Kidney glomerular epithelial cell (primary cell): ENCODE measurements around the gene DPP7.
"Not testable (repeated sequence)": the region's sequence is repeated elsewhere in the genome, so short reads cannot be mapped to it uniquely, and the experiment has no call there.

Experiments
- DNase-seq: peaks from one replicate; lab custom pipeline; 2025; lab: John Stamatoyannopoulos, UW

The DPP7 gene

DNA sequence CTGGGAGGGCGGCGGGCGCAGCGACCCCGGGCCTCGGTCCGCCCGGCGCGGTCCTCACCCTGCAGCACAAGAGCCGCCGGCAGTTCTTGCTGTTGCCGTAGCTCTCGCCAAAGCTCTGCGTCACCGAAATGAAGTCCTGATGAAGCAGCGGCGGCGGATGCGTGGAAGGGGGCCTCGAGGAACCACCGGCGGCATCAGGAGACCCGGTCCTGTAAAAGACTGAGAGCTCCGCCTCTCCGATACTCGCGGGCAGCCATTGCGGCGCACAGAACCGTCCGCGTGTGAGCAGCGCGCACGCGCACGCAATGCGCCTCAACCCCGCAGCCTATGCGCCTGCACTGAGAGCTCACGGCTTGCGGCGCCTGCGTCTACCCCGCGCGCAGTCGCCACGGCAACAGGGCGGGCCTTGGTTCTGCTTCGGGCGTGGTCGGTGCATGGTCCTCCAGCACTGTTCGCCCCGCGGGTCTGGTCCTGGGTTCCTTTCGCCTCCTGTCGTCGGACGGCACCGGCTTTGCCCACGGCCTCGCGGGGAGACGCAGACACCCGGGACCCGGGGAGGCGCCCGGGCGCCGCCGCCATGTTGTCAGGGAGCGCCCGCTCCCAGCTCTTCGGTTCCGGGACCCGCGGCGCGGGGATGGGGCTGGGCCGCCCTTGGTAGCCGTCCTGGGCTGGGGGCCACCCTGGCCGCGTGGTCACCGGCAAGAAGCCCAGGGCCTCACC, 15.1 kb upstream of the DPP7 start:
- DNase-seq: peak; percentile 85

DNA sequence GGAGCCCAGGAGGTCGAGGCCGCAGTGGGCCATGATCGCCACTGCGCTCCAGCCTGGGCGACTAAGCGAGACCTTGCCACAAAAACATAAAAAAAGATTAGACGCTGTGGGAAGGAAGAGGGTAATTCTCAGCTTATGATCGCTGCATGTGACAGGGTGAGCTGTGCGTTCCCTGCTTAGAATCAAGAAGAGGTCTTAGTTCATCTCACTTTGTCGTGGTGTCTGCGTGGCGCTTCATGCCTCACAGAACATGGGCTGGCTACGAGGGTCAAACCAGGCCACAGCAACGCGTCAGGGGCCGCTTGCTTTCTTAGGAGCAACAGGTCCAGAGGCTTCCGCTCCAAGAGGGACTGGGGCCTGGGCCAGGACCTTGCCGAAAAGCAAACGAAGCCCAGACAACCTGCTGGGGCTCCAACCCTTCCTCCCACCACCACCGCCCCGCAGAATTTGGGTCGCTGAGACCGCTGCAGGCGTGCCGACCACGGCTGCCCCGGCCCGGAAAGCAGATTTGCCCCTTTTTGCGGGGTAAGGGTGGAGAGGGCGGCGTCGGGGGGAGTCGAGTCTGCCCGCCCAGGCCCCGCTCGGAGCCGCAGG, 14.4 kb upstream of the DPP7 start:
- peak; percentile 10 for DNase-seq

DNA sequence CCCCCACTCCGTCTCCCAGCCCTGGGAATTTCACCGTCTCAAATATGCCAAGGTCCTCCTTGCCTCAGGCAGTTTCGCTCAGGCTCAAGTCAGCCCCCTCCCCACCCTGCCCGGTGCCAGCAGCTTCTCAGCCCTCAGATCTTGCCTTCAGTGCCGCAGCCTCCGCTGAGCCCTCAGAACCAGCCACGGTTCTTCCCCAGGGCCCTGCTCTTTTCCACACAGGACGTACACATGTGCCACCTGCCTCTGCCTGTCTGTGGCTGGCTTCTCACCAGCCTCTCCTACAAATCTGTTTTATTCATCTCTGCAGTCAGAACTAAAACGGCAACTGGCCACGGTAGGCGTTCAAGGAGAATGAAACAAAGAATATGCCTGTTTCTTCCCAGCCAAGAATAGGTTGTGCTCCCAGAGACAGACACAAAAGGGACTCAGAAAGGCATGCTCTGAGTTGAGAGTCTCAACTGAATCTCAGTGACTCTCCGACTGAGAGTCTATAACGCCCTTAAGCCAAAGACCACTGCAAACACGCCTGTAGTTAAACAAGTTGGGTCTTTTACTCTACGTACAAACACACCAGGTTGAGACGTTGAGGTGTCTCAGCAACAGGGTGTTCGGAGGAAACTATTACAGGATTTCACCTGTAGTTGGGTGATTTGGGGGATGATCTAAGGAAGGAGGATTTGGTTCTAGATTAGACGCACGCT, 13.8 kb upstream of the DPP7 start:
- no peak for DNase-seq

DNA sequence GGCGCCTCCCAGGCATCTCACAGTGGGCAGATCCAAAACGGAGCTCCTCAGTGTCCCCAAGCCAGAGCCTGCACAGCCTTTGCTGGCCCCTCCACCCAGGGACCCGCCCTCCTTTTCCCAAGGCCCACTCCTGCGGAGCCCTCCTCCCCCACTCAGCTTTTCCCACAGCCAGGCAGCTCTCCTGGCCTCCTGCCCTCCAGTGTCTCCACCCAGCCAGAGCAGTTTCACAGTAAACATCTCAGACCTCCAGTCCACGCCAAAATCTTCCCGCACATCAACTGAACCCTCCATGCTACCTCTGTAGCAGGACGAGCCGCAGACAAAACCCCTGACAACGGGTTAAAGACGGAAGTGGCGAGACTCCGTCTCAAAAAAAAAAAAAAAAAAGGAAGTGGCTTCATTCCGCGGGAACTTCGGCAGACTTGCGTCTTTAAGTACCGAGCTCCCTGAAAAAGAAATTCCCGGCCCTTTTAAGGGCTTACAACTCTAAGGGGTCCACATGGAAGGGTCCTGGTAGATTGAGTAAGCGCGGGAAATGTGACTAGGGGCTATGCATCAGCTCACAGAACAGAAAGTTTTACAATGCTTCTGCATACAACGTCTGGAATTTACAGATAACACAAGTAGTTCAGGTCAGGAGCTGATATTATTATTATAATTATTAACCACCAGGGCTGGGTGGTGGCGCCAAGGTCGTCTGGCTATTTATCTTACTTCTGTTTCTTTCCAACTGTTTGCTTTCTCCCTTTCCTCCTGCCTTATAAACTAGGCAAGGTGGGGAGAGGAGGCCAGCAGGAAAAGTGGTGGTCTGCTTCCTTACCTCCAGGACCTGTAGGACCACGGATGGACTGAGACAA, 13.0 kb upstream of the DPP7 start:
- no peak for DNase-seq

DNA sequence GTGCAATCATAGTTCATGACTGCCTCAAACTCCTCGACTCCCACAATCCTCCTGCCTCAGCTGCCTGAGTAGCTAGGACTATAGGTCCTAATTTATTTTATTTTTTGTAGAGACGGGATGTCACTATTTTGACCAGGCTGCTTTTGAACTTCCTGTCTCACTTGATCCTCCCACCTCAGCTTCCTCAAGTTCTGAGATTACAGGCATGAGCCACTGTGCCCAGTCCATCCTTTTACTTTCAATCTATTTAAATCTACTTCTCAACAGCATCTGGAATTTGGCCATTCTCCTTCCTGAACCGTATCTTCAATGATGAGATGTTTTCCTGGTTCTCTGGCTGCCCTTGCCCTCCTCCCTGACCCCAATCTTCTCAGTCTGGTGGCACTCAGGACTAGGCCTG, 12.3 kb upstream of the DPP7 start:
- no peak for DNase-seq

DNA sequence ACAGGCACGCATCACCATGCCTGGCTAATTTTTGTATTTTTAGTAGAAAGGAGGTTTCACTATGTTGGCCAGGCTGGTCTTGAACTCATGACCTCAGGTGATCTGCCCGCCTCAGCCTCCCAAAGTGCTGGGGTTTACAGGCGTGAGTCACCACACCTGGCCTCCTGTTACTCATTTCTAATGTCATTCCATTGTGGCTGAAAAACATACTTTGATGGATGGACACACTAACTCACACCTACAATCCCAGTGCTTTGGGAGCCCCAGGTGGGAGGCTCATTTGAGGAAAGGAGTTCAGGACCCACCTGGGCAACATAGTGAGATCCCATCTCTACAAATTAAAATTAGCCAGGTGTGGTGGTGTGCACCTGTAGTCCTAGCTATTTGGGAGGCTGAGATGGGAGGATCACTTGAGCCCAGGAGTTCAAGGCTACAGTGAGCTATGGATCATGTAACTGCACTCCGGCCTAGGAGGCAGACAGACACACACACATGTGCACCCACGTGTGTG, 9.5 kb upstream of the DPP7 start:
- DNase-seq: not testable (repeated sequence)

DNA sequence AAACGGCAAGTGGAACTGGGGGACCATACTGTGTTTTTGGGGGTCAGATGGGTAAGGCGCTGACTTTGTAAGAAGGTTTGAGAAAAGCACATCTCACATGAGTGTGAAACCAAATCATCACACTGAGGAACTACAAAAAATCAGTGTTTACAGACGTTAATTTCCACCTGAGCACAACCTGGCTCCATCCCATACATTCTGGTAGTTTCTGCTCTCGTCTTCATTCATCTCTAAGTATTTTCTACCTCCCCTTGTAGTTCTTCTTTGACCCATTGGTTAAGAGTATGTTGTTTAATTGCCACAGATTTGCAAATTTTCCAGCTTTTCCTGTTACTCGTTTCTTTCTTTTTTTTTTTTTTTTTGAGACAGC, 8.9 kb upstream of the DPP7 start:
- no peak for DNase-seq

DNA sequence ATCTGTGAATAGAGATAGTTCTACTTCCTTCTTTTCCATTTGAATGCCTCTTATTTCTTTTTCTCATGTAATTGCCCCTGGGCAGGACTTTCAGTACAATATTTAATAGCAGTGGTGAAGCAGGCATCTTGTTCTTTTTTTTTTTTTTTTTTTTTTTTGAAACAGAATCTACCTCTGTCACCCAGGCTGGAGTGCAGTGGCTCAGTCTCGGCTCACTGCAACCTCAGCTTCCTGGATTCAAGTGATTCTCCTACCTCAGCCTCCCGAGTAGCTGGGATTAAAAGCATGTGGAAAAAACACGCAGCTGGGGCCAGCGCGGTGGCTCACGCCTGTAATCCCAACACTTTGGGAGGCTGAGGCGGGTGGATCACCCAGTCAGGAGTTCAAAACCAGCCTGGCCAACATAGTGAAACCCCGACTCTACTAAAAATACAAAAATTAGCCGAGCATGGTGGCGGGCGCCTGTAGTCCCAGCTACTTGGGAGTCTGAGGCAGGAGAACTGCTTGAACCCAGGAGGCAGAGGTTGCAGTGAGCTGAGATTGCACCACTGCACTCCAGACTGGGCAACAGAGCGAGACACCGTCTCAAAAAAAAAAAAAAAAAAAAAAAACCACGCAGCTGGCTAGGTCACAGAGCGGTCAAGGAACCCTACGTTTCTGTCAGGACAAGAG, 8.4 kb upstream of the DPP7 start:
- not testable (repeated sequence) for DNase-seq

DNA sequence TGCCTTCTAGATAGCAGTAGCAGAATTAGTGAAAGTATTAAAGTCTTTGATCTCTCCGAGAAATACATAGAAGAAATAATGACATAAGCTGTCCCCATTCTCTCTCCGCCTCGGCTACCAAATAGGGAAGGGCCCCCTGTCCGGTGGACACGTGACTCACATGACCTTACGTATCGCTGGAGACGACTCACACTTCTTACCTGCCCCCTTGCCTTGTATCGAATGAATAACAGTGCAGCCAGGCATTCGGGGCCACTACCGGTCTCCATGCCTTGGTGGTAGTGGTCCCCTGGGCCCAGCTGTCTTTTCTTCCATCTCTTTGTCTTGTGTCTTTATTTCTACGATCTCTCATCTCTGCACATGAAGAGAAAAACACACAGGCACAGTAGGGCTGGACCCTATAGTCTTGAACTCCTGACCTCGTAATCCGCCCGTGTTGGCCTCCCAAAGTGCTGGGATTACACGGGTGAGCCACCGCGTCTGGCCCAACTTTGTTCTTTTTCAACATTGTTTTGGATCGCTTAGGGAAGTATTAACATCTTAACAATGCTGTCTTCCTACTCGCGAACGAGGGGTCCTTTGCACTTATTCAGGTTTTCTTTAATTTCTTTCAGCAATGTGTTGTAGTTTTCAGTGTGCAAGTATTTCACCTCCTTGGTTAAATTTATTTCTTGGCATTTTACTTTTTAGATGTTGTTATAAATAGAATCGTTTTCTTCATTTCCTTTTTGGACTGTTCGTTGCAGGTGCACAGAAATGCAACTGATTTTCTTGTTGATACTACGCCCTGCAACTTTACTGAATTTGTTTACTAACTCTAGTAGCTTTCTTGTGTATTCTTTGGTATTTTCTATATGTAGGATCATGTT, 7.6 kb upstream of the DPP7 start:
- not testable (repeated sequence) for DNase-seq

DNA sequence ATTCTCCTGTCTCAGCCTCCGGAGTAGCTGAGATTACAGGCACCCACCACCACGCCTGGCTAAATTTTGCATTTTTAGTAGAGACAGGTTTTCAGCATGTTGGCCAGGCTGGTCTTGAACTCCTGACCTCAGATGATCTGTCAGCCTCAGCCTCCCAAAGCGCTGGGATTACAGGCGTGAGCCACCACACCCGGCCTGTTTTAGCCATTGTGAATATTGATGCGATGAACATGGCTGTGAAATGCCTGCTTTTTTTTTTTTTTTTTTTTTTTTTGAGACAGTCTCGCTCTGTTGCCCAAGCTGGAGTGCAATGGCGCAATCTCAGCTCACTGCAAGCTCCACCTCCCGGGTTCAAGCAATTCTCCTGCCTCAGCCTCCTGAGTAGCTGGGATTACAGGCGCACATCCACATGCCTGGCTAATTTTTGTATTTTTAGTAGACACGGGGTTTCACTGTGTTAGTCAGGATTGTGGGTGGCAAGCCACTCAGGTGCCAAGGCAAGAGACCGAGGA, 3.6 kb upstream of the DPP7 start:
- not testable (repeated sequence) for DNase-seq

DNA sequence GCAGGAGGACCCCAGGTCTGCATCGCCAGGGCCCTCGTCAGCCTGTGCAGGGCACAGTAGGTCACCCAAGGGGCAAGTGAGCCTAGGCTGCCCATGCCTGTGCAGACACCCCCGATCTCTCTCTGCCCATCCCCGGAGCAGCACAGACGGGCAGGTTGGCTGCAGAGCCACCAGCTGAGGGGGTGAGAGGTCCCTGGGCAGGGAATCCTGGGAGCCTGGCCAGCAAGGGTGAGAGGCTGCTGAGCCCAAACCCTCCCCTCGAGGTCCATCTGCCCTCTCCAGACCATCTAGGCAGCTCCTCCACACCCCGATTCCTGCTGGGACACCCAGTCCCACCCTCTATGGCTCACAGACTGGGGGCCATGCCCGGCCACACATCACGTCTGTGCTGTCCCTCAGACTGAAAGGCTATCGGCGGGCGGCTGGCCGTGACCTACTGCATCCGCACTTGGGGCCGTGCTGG, 2.8 kb upstream of the DPP7 start:
- no peak for DNase-seq

DNA sequence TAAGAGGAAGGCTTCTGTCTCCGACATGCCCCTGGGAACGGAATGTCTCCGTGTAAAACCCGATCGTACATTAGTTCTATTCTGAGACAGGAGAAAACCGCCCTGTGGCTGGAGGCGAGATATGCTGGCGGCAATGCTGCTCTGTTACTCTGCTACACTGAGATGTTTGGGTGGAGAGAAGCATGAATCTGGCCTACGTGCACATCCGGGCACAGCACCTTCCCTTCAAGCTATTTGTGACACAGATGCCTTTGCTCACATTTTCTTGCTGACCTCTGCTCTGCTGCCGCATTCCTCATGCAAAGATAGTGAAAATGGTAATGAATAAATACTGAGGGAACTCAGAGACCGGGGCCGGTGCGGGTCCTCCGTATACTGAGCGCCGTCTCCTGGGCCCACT, 2.2 kb upstream of the DPP7 start:
- DNase-seq: no peak

DNA sequence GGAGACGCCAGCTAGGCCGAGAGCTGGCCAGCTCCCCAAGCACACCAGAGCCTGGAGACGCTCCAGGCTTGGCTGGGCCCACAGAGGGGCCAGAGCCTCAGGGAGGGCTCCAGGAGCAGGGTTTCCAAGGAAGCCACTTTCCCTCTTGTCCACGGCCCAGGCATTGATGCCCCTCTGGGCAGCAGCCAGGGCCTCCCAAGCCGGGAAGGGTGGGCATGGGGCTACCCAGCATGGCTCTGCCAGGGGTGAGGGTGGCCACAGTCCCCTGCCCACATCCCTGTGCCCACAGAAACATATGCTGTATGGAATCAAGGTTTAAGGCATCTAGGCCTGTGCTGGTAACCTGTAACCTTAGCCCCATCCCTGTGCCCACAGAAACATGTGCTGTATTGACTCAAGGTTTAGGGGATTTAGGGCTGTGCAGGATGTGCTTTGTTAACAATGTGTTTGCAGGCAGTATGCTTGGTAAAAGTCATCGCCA, 1.5 kb upstream of the DPP7 start:
- DNase-seq: no peak

DNA sequence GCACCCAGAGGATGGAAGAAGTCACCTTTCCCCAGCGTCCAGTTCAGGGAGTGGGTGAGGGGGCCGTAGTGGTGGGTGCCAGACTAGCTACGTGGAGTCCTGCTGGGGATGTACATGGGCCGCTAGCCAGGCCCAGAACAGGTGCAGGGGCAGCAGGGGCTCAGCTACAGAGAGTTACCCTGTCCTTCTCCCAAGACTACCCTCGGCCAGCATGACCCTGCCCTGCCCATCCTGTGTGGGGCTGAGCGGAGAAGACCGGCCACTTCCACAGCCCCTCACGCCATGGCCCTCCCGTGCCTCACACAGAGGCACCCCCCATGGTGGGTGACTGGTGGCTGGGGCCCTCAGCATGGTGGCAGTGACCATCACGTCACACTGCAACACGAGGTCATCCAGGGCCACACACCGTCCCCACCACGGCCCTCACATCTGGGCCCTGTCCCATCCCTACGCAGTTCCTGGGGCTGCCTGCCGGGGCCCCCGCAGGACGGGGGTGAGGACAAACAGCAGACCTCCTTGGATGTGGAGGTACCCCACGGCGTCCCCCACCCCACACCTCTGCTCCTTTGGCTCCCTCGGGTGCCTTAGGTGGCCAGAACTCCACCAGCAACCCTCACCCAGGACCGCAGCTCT, 977 bp upstream of the DPP7 start:
- DNase-seq: no peak

DNA sequence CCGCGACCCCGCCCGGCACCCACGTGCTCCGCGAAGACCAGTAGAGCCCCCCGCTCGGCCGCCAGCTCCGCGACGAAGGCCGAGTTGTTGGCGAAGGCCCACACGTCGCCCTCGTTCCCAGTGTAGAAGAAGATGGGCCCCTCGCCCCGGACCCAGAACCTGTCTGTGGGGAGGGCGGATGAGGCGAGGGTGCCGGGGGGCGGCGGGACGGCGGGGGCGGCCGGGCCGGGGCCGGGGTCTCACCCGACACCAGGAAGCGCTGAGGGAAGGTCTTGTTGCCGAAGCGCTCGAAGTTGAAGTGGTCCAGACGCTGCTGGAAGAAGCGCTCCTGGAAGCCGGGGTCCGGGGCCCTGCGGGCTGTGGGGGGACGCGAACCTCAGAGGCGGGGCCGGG, 317 bp downstream of the DPP7 start:
- no peak for DNase-seq

DNA sequence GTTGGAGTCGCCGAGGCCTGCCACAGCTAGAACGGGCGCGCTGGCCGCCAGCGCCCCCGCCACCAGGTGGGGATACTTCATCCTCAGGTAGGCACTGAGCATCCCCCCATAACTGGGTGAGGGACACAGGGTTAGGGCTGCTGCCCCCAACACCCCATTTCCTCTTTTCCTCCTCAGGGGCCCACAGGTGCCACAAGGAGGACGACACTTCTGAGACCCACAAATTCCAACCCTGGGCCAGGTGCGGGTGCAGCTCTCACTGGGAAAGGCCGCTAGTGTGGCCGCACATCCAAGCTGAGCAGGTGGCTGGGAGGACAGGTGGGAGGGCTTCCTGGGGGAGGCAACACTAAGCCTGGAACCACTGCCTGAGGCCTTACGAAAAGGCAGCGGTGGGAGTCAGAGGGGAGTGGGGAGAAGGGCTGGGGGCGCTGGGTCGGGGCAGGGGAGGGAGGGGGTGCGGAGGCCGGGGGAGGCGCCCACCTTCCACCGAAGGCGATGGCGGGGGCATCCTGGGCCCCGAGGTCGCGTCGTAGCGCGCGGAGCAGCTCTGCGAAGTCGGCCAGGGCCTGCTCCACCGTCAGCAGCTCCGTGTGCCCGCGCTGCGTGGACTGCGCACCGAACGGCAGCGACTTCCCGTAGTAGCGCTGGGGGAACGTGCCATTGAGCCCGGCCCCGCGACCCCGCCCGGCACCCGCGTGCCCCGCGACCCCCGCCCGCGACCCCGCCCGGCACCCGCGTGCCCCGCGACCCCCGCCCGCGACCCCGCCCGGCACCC, 961 bp downstream of the DPP7 start:
- no peak for DNase-seq

DNA sequence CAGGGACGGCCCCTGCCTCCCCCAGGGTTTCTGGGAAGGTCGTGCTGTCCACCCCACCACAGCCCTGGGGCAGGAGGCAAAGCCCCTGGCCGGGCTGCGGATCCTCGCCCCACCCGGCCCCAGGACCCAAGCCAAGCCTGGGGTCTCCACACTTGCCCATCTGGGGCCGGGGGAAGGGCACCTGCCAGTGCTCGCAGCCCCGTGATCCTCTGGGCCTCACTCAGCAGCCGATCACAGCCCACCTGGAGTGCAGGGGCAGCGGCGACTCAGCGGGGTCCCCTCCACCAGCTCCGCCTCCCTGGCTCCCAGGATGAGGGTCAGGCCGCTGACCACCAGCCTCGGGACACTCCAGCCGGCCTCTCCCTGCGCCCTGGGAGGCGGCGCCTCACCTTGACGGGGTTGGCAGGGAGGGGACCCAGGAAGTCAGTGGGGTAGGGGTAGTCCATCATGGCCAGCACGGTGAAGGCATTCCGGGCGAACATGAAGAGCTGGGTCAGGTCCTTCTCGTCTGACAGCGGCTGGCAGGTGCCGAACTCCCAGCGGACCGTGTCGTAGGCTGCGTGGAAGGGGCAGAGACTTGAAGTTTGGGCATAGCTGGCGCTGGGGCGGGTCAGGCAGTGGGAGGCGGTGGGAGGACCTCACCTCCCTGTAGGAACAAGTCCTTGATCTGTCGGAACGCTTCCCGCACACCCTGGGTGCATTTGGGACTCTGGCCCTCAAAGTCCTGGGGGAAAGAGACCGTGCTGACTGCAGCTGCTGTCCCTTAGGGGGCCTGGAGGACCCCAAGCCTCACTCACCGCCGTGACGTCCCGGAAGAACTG, 1.8 kb downstream of the DPP7 start:
- no peak for DNase-seq
